Keratinocyte (primary cell): ENCODE results near the gene ATP6V0A4. TPM values are rescaled to one million over a fixed set of nuclear protein-coding genes. Genes with fewer than 3 reads are reported as not detected.
A peak's percentile ranks its signal among the peaks of the same experiment; 100 is the strongest.

Experiments
- DNase-seq: peaks from one replicate; pipeline ENCODE4 v3.0.0-alpha.2; 2011; ENCODE audit warnings: low read depth, missing footprints, low spot score
- FAIRE-seq: peaks from 2 replicates; lab custom pipeline; 2011; peaks lifted over from hg19 to GRCh38; lab: Jason Lieb, UNC
- H2AFZ ChIP-seq: 2 replicates; pipeline ENCODE4 v1.6.0; 2012; ENCODE audit warnings: low read length, control low read depth, inconsistent platforms; ENCODE audit not compliant: control insufficient read depth
- H3K27ac ChIP-seq: 2 replicates; pipeline ENCODE4 v1.5.1; 2011; ENCODE audit warnings: low read length; ENCODE audit not compliant: control insufficient read depth, insufficient read depth
- H3K27me3 ChIP-seq: 3 replicates; pipeline ENCODE4 v1.6.0; 2011; ENCODE audit warnings: low read length; ENCODE audit not compliant: control insufficient read depth, insufficient read depth; ENCODE audit errors: extremely low read depth
- H3K36me3 ChIP-seq, 2 experiments: 2 replicates in 1 of 2; 3 replicates in 1 of 2; pipeline ENCODE4 v1.5.1; 2011; ENCODE audit warnings: low read length in 2 of 2, mild to moderate bottlenecking in 1 of 2; ENCODE audit not compliant: control insufficient read depth in 2 of 2, insufficient read depth in 2 of 2; ENCODE audit errors: extremely low read depth in 1 of 2
- H3K4me1 ChIP-seq: 3 replicates; pipeline ENCODE4 v1.5.1; 2011; ENCODE audit warnings: low read length; ENCODE audit not compliant: control insufficient read depth, insufficient read depth; ENCODE audit errors: extremely low read depth
- H3K4me2 ChIP-seq: 3 replicates; pipeline ENCODE4 v1.6.0; 2011; ENCODE audit warnings: low read depth, low read length; ENCODE audit not compliant: control insufficient read depth, insufficient read depth; ENCODE audit errors: extremely low read depth
- H3K4me3 ChIP-seq, 3 experiments: fragments of 200-600 bp in 1 of 3; sonication (generic) in 1 of 3; 2 replicates in 2 of 3; 3 replicates in 1 of 3; pipeline ENCODE4 v1.5.1; 2011 to 2016; ENCODE audit warnings: low read length in 3 of 3, mild to moderate bottlenecking in 3 of 3, control low read depth in 2 of 3, inconsistent platforms in 1 of 3, low read depth in 1 of 3, mixed read lengths in 1 of 3, mixed run types in 1 of 3, moderate library complexity in 1 of 3; ENCODE audit not compliant: control insufficient read depth in 2 of 3, insufficient read depth in 2 of 3; ENCODE audit errors: extremely low read depth in 1 of 3
- H3K79me2 ChIP-seq: 2 replicates; pipeline ENCODE4 v1.6.0; 2012; ENCODE audit warnings: low read length; ENCODE audit not compliant: control insufficient read depth, insufficient read depth
- H3K9ac ChIP-seq: 3 replicates; pipeline ENCODE4 v1.6.0; 2011; ENCODE audit warnings: low read length; ENCODE audit not compliant: control insufficient read depth, insufficient read depth; ENCODE audit errors: extremely low read depth
- H3K9me1 ChIP-seq: 3 replicates; pipeline ENCODE4 v1.6.0; 2011; ENCODE audit warnings: low read length; ENCODE audit not compliant: control insufficient read depth, insufficient read depth; ENCODE audit errors: extremely low read depth
- H3K9me3 ChIP-seq: 2 replicates; pipeline ENCODE4 v1.5.1; 2012; ENCODE audit warnings: low read depth, low read length; ENCODE audit not compliant: control insufficient read depth
- H4K20me1 ChIP-seq: 3 replicates; pipeline ENCODE4 v1.6.0; 2011; ENCODE audit warnings: low read length; ENCODE audit not compliant: control insufficient read depth, insufficient read depth; ENCODE audit errors: extremely low read depth
- EZH2 ChIP-seq: IDR thresholded peaks from one replicate; pipeline ENCODE4 v1.6.1; 2012; ENCODE audit warnings: inconsistent platforms, mild to moderate bottlenecking, low read length, moderate library complexity
- dilution Hi-C: fragments of 300-500 bp; cut with MboI; formaldehyde crosslinking; loops from one replicate; pipeline ENCODE4 v1.7.0; 2020; ENCODE audit warnings: low sequenced_read_pairs; ENCODE audit not compliant: extremely low pct_ligation_motif_present
- polyA plus RNA-seq, 5 experiments: library from polyadenylated mRNA; depleted of rRNA in 3 of 5; stranded (reverse) in 3 of 5; stranded (forward) in 1 of 5; unstranded in 1 of 5; fragments of >200 nt; gene quantifications; 1 replicate in 1 of 5; 2 replicates in 3 of 5; 3 replicates in 1 of 5; pipeline versions ENCODE4 v1.2.1 to v1.2.3, GENCODE V29; 2011 to 2012; ENCODE audit warnings: missing spikeins in 2 of 5, low read depth in 1 of 5, low replicate concordance in 1 of 5
- TF ChIP-seq, protein P1 (sequence below), 3 experiments: IDR thresholded peaks in 1 of 3; conservative IDR thresholded peaks in 1 of 3; optimal IDR thresholded peaks in 1 of 3; 2 replicates in 2 of 3; 3 replicates in 1 of 3; pipeline versions ENCODE3 to v1.5.1; 2011; ENCODE audit warnings: low read length in 3 of 3, mild to moderate bottlenecking in 3 of 3, moderate library complexity in 2 of 3, control low read depth in 1 of 3, inconsistent platforms in 1 of 3; ENCODE audit not compliant: insufficient read depth in 2 of 3; ENCODE audit errors: extremely low read depth in 1 of 3

The ATP6V0A4 gene
- polyA plus RNA-seq, 1 donor (not counting 4 experiments of a cell fraction or from before 2014, with no cell fraction given): 0.34 TPM

DNA sequence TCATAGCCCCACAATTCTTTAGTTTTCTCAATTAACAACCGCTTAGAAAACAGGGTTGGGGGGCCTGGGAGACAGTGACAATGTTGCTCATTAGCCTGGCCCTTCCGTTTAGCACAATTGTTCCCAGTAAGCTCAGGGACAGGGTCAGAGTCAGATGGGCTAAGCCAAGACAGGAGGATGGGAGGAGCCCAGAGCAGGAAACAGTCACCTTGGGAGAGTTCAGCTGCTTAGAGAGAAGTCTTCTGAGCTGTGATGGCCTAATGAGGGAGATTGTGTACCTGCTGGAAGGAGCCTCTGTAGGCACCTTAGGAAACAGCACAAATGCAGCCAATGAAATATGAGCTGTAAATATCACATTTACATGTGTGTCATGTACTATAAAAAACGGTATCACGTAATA lies 132.7 kb downstream of the ATP6V0A4 start:
- H3K4me2 ChIP-seq: no peak overlapping the region
- H3K27me3 ChIP-seq: no peaks in the 10 kb centered on the region
- H2AFZ ChIP-seq: no peak overlapping the region
- no peaks in the 10 kb centered on the region for H3K4me1 ChIP-seq
- dilution Hi-C loops: no loop called here
- H3K27ac ChIP-seq: no peak overlapping the region
- no peaks in the 10 kb centered on the region for H4K20me1 ChIP-seq
- no peaks in the 10 kb centered on the region for H3K9me1 ChIP-seq
- no peak overlapping the region for H3K9ac ChIP-seq
- no peaks in the 10 kb centered on the region for H3K79me2 ChIP-seq
- H3K4me3 ChIP-seq: no peak overlapping the region
- TF ChIP-seq, protein P1, sequence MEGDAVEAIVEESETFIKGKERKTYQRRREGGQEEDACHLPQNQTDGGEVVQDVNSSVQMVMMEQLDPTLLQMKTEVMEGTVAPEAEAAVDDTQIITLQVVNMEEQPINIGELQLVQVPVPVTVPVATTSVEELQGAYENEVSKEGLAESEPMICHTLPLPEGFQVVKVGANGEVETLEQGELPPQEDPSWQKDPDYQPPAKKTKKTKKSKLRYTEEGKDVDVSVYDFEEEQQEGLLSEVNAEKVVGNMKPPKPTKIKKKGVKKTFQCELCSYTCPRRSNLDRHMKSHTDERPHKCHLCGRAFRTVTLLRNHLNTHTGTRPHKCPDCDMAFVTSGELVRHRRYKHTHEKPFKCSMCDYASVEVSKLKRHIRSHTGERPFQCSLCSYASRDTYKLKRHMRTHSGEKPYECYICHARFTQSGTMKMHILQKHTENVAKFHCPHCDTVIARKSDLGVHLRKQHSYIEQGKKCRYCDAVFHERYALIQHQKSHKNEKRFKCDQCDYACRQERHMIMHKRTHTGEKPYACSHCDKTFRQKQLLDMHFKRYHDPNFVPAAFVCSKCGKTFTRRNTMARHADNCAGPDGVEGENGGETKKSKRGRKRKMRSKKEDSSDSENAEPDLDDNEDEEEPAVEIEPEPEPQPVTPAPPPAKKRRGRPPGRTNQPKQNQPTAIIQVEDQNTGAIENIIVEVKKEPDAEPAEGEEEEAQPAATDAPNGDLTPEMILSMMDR (optimal IDR thresholded peaks at IDR 0.05 in 1 of 3, IDR thresholded peaks at IDR 0.05 in 1 of 3, conservative IDR thresholded peaks at IDR 0.05 in 1 of 3; ENCODE audit: extremely low read depth in 1 of 3, insufficient read depth in 2 of 3, low read length in 3 of 3): no peak
- no peak for TF ChIP-seq EZH2
- no peak for FAIRE-seq
- no peaks in the 10 kb centered on the region for H3K36me3 ChIP-seq
- no peaks in the 10 kb centered on the region for H3K9me3 ChIP-seq
- DNase-seq: no peak

- DNase-seq: no peak
- Histone ChIP-seq H3K27ac (no peak overlapping the region), H3K4me2 (peak overlapping the region; percentile 65)
Measured at GRCh38 chr7:138663725-138664710, 134.0 kb downstream of the ATP6V0A4 start.

More at GRCh38 chr7:138663725-138664710, 134.0 kb downstream of the ATP6V0A4 start:
- TF ChIP-seq, protein P1 (optimal IDR thresholded peaks at IDR 0.05 in 1 of 3, IDR thresholded peaks at IDR 0.05 in 1 of 3, conservative IDR thresholded peaks at IDR 0.05 in 1 of 3; ENCODE audit: extremely low read depth in 1 of 3, insufficient read depth in 2 of 3, low read length in 3 of 3): no peak
- no peak for TF ChIP-seq EZH2
- dilution Hi-C loops: no loop called here
- H3K36me3 ChIP-seq: no peaks in the 10 kb centered on the region
- no peaks in the 10 kb centered on the region for H3K9me1 ChIP-seq
- no peaks in the 10 kb centered on the region for H3K27me3 ChIP-seq
- no peaks in the 10 kb centered on the region for H3K4me1 ChIP-seq
- H2AFZ ChIP-seq: peak overlapping the region; percentile 42
- no peaks in the 10 kb centered on the region for H3K79me2 ChIP-seq
- H4K20me1 ChIP-seq: no peaks in the 10 kb centered on the region
- no peaks in the 10 kb centered on the region for H3K9me3 ChIP-seq
- H3K9ac ChIP-seq: no peak overlapping the region
- no peak for FAIRE-seq
- H3K4me3 ChIP-seq: peak overlapping the region; percentile 4 to 48 (median 37)
